KOPT-K1 (cell line): ENCODE data around the gene ZNF444.
"Not testable (repeated sequence)": the region's sequence is repeated elsewhere in the genome, so short reads cannot be mapped to it uniquely, and the experiment has no call there.

Experiments used
- H3K27ac ChIP-seq: fragments of 200-600 bp; sonication (generic); 2 replicates; pipeline ENCODE4 v1.5.1; 2016; ENCODE audit warnings: antibody characterized with exemption, mild to moderate bottlenecking, low read depth, low read length; ENCODE audit not compliant: poor library complexity, severe bottlenecking
- H3K36me3 ChIP-seq: fragments of 200-600 bp; sonication (generic); 2 replicates; pipeline ENCODE4 v1.5.1; 2017; ENCODE audit warnings: antibody characterized with exemption, mild to moderate bottlenecking, low read length, moderate library complexity; ENCODE audit not compliant: insufficient read depth
- H3K9me3 ChIP-seq: fragments of 200-600 bp; sonication (generic); 2 replicates; pipeline ENCODE4 v1.5.1; 2017; ENCODE audit warnings: antibody characterized with exemption, low read length, mild to moderate bottlenecking; ENCODE audit not compliant: insufficient read depth, poor library complexity, severe bottlenecking

Gene ZNF444

DNA sequence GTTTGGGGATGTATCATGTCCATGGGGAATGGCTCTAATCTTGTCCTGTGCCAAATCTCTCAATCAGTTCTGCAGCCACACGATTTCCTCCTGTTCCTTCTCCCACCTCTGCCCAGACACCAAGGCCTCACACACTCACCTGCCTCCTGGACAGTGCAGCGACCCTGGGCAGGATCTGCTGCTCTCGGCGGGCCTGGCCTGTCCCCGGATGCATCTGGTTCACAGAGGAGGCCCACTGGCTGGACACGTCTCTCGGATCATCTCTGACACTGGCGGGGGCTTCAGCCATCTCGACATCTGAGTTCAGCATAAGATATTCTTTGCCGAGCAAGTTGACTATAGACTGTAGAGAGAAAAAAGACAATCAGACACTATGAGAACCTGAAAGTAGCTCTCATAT, 50.6 kb downstream of the ZNF444 start:
- Histone ChIP-seq H3K27ac (no peak overlapping the region), H3K9me3 (no peaks in the 10 kb centered on the region), H3K36me3 (no peaks in the 10 kb centered on the region)

DNA sequence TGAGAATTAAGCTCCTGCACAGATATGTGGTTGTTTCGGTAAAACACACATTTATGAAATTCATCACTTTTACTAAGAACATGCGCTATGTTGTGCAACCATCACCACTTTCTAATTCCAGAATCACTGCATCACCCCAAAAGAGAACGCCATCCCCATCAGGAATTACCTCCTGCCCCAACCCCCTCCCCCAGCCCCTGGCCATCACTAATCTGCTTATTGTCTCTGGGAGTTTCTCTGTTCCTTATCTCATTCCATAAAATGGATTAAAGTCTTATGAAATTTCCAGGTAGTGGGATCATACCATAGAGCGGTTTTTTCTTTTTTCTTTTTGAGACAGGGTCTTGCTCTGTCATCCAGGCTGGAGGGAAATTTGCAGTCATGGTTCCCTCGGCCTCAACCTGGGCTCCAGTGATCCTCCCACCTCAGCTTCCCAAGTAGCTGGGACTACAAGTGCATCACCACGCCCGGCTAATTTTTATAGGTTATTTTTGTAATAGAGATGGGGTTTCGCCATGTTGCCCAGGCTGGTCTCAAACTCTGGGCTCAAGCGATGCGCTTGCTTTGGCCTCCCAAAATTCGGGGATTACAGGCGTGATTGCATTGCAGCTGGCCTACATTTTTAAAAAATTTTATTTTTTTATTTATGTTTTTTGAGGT, 53.0 kb downstream of the ZNF444 start:
- Histone ChIP-seq H3K9me3 (no peaks in the 10 kb centered on the region), H3K36me3 (no peaks in the 10 kb centered on the region), H3K27ac (no peak overlapping the region)

DNA sequence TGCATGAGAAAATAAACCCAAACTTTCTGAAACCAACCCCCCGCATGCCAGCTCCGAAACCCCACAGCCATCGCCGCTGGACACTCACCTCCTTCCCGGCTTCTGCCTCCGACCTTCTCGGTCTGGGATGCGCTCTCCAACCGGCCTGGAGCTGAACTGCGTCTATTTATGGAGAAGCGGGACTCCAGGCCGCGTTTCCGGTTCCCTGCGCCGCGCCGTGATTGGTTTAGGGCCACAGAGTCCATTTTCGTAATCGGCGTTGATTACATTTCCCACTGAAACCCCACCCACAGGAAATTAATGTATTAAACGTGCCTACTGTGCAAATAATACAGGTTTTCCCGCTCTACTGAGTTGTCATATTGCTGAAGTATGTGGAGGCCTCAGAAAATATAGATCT, 56.6 kb downstream of the ZNF444 start, which contains the start of gene ZSCAN5B:
Gene ZSCAN5B, minus strand, starts transcription at position 138 of the 400 bp plus-strand sequence. CDS start 4,731 bp downstream, outside the sequence.
- H3K27ac ChIP-seq, H3K9me3 ChIP-seq, H3K36me3 ChIP-seq: not testable (repeated sequence)

DNA sequence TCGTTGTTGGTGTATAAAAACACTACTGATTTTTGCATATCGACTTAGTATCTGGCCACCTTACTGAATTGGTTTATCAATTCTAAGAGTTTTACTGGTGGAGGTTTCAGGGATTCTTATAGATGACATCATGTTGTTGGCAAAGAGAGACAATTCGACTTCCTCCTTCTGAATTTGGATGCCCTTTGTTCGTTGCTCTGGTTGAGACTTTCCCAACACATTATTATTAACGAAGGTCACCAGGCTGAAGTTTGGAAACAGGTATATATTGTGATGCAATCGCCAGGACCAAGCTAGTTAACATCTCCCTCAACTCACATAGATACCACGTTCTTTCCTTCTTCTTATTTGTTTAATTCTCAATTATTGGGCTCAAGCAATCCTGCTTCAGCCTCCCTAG, 58.6 kb downstream of the ZNF444 start:
- H3K27ac ChIP-seq: no peak overlapping the region
- no peaks in the 10 kb centered on the region for H3K9me3 ChIP-seq
- H3K36me3 ChIP-seq: no peaks in the 10 kb centered on the region

DNA sequence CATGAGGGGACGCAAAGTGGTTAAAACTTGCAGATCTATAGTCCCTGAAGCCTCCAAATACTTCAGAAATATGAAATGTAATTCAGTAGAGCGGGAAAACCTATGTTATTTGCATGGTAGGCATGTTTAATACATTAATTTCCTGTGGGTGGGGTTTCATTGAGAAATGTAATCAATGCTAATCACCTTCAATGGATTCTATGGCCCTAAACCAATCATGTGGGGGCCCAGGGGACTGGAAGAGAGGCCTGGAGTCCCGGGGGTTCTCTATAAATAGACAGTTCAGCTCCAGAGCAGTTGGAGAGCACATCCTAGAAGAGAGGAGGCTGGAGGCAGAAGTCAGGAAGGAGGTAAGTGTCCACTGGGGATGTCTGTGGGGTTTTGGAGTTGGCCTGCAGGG, 60.9 kb downstream of the ZNF444 start, which contains the start of gene ZSCAN5C:
Gene ZSCAN5C, plus strand, starts transcription at position 301 of the 400 bp plus-strand sequence. CDS start 3,641 bp downstream, outside the sequence.
- H3K9me3 ChIP-seq: no peaks in the 10 kb centered on the region
- H3K27ac ChIP-seq: no peak within 1 kb of the TSS
- H3K36me3 ChIP-seq: no peaks in the 10 kb centered on the region

DNA sequence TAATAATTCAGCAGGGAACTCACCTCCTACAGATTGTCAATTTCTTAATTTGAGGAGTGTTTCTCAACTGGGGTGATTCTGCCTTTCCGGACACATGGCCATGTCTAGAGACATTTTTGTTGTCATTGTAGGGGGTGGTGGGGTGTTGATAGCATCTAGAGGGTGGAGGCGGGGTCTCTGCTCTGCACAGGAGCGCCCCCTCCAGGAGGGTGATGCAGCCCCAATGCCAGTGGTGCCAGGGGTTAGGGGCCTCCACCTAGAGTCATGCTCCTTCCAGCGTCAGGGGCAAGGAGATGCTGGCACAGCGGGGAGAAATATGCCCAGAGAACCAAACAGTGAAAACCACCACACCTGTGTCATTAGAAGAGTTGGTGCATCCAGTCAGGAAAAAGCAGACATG, 66.5 kb downstream of the ZNF444 start:
- not testable (repeated sequence) for H3K27ac ChIP-seq, H3K36me3 ChIP-seq, H3K9me3 ChIP-seq

DNA sequence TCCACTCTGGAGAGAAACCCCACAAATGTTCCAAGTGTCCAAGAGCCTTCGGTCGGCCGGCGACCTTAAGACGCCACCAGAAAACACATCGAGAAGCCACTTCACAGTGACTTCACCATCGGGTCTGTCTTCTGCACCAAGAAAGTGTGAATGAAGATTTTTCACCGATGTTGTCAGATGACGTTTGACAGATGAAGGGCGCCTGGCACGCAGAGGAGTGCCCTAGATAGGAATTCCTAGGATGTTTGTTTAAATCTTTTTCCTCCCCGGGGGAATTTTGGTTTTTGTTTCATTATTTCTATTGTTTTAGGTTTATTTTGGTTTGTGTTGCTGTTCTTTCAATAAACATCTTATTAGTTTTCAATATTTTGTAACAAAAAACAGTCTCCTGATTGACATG, 68.0 kb downstream of the ZNF444 start:
- no peaks in the 10 kb centered on the region for H3K9me3 ChIP-seq
- H3K27ac ChIP-seq: no peak overlapping the region
- no peaks in the 10 kb centered on the region for H3K36me3 ChIP-seq

DNA sequence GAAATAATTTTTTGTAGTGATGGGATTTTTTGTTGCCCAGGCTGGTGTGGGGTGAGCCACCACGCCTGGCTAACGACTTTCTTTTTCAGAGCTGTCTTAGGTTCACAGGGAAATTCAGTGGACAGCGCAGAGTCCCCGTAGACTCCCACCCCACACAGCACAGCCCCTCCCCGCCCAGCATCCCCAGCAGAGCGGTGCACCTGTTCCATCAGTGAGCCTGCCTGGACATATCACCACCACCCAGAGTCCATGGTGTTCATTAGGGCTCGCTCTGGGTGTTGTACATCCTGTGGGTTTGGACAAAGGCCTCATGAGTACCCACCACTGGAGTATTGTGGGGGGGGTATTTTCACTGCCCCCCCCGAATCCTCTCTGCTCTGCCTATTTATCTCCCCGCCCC, 68.9 kb downstream of the ZNF444 start:
- not testable (repeated sequence) for H3K27ac ChIP-seq, H3K9me3 ChIP-seq, H3K36me3 ChIP-seq
